ENCODE data around the gene CADPS.

GRCh38 chr3:62632510-62633294, 242.5 kb downstream of the CADPS start:
- TF ChIP-seq EZH2phosphoT487 (IDR thresholded peaks at IDR 0.05; ENCODE audit: low read depth, severe bottlenecking, unreplicated experiment) (no peak), EZH2 (IDR thresholded peaks at IDR 0.05; ENCODE audit: borderline replicate concordance) (no peak)

Data from hepatocyte (in vitro differentiated cells).